ENCODE measurements around the gene NDUFB2. TPM values are rescaled to one million over a fixed set of nuclear protein-coding genes. Genes with fewer than 3 reads are reported as not detected.

NDUFB2 gene
- total RNA-seq (90.2 TPM), polyA plus RNA-seq (269 TPM)

- H3K4me1 ChIP-seq (ENCODE audit: insufficient read depth), result no peaks in the 10 kb centered on the region
- under 1% methylated on average over 82 of the region's 82 CpGs for WGBS
- H3K36me3 ChIP-seq (ENCODE audit: insufficient read depth), result no peaks in the 10 kb centered on the region
- H3K27ac ChIP-seq (ENCODE audit: low read depth), result peak within 1 kb of the TSS; percentile 80
- peak; percentile 77 for DNase-seq (ENCODE audit: extremely low spot score)
- H3K4me3 ChIP-seq (ENCODE audit: low read depth, low read length), result peak within 1 kb of the TSS; percentile 82
Observed at GRCh38 chr7:140696680-140697446, at the start of gene NDUFB2. NDUFB2 (plus strand) TSS chr7:140696708; CDS start chr7:140696745, 37 bp downstream.

GRCh38 chr7:140646931-140647647 lies 49.4 kb upstream of the NDUFB2 start:
- 19% methylated on average over 8 of the region's 8 CpGs for WGBS
- DNase-seq (ENCODE audit: extremely low spot score), result no peak
- Histone ChIP-seq H3K27ac (ENCODE audit: low read depth) (no peak overlapping the region), H3K36me3 (ENCODE audit: insufficient read depth) (no peaks in the 10 kb centered on the region), H3K4me1 (ENCODE audit: insufficient read depth) (no peaks in the 10 kb centered on the region), H3K4me3 (ENCODE audit: low read depth, low read length) (no peak overlapping the region)

GRCh38 chr7:140649556-140650205 lies 46.8 kb upstream of the NDUFB2 start:
- 84% methylated on average over 6 of the region's 6 CpGs for WGBS
- DNase-seq (ENCODE audit: extremely low spot score), result no peak
- Histone ChIP-seq H3K27ac (ENCODE audit: low read depth) (no peak overlapping the region), H3K36me3 (ENCODE audit: insufficient read depth) (no peaks in the 10 kb centered on the region), H3K4me3 (ENCODE audit: low read depth, low read length) (no peak overlapping the region), H3K4me1 (ENCODE audit: insufficient read depth) (no peaks in the 10 kb centered on the region)

- Histone ChIP-seq H3K36me3 (ENCODE audit: insufficient read depth) (no peaks in the 10 kb centered on the region), H3K4me1 (ENCODE audit: insufficient read depth) (no peaks in the 10 kb centered on the region), H3K27ac (ENCODE audit: low read depth) (no peak overlapping the region), H3K4me3 (ENCODE audit: low read depth, low read length) (no peak overlapping the region)
- DNase-seq (ENCODE audit: extremely low spot score), result no peak
- WGBS, result 85% methylated on average over 12 of the region's 12 CpGs
Observed at GRCh38 chr7:140650367-140650766, 46.1 kb upstream of the NDUFB2 start.

- WGBS, result 15% methylated on average over 15 of the region's 15 CpGs
- DNase-seq (ENCODE audit: extremely low spot score), result no peak
Observed at GRCh38 chr7:140653319-140654108, 43.0 kb upstream of the NDUFB2 start.

GRCh38 chr7:140654109-140654387 lies 42.5 kb upstream of the NDUFB2 start:
- no peaks in the 10 kb centered on the region for H3K4me1 ChIP-seq (ENCODE audit: insufficient read depth)
- H3K36me3 ChIP-seq (ENCODE audit: insufficient read depth), result no peaks in the 10 kb centered on the region
- H3K27ac ChIP-seq (ENCODE audit: low read depth), result no peak overlapping the region
- 53% methylated on average over 2 of the region's 2 CpGs for WGBS
- DNase-seq (ENCODE audit: extremely low spot score), result no peak
- H3K4me3 ChIP-seq (ENCODE audit: low read depth, low read length), result no peak overlapping the region

More at GRCh38 chr7:140653319-140654108, 43.0 kb upstream of the NDUFB2 start:
- no peak overlapping the region for H3K4me3 ChIP-seq (ENCODE audit: low read depth, low read length)
- no peaks in the 10 kb centered on the region for H3K36me3 ChIP-seq (ENCODE audit: insufficient read depth)
- no peak overlapping the region for H3K27ac ChIP-seq (ENCODE audit: low read depth)
- H3K4me1 ChIP-seq (ENCODE audit: insufficient read depth), result no peaks in the 10 kb centered on the region

GRCh38 chr7:140654661-140655060 lies 41.8 kb upstream of the NDUFB2 start:
- no peak for DNase-seq (ENCODE audit: extremely low spot score)
- WGBS, result 96% methylated on average over 4 of the region's 4 CpGs
- Histone ChIP-seq H3K27ac (ENCODE audit: low read depth) (no peak overlapping the region), H3K4me1 (ENCODE audit: insufficient read depth) (no peaks in the 10 kb centered on the region), H3K36me3 (ENCODE audit: insufficient read depth) (no peaks in the 10 kb centered on the region), H3K4me3 (ENCODE audit: low read depth, low read length) (no peak overlapping the region)

- DNase-seq (ENCODE audit: extremely low spot score), result no peak
- Histone ChIP-seq H3K4me1 (ENCODE audit: insufficient read depth) (no peaks in the 10 kb centered on the region), H3K36me3 (ENCODE audit: insufficient read depth) (no peaks in the 10 kb centered on the region), H3K27ac (ENCODE audit: low read depth) (peak overlapping the region; percentile 39), H3K4me3 (ENCODE audit: low read depth, low read length) (no peak overlapping the region)
- 90% methylated on average over 16 of the region's 16 CpGs for WGBS
Observed at GRCh38 chr7:140655511-140656408, 40.7 kb upstream of the NDUFB2 start.

- WGBS, result 58% methylated on average over 11 of the region's 11 CpGs
- no peak for DNase-seq (ENCODE audit: extremely low spot score)
- no peaks in the 10 kb centered on the region for H3K4me1 ChIP-seq (ENCODE audit: insufficient read depth)
- no peak overlapping the region for H3K4me3 ChIP-seq (ENCODE audit: low read depth, low read length)
- H3K36me3 ChIP-seq (ENCODE audit: insufficient read depth), result no peaks in the 10 kb centered on the region
- peak overlapping the region; percentile 14 for H3K27ac ChIP-seq (ENCODE audit: low read depth)
Observed at GRCh38 chr7:140656548-140657515, 39.7 kb upstream of the NDUFB2 start.

GRCh38 chr7:140657891-140658290 lies 38.6 kb upstream of the NDUFB2 start:
- WGBS, result 89% methylated on average over 9 of the region's 9 CpGs
- DNase-seq (ENCODE audit: extremely low spot score), result no peak
- H3K4me1 ChIP-seq (ENCODE audit: insufficient read depth), result no peaks in the 10 kb centered on the region
- no peak overlapping the region for H3K4me3 ChIP-seq (ENCODE audit: low read depth, low read length)
- H3K36me3 ChIP-seq (ENCODE audit: insufficient read depth), result no peaks in the 10 kb centered on the region
- no peak overlapping the region for H3K27ac ChIP-seq (ENCODE audit: low read depth)

GRCh38 chr7:140659856-140660255 lies 36.7 kb upstream of the NDUFB2 start:
- WGBS, result 45% methylated on average over 8 of the region's 8 CpGs
- no peak for DNase-seq (ENCODE audit: extremely low spot score)

GRCh38 chr7:140661124-140661523 lies 35.4 kb upstream of the NDUFB2 start:
- 35% methylated on average over 2 of the region's 2 CpGs for WGBS
- Histone ChIP-seq H3K36me3 (ENCODE audit: insufficient read depth) (no peaks in the 10 kb centered on the region), H3K4me1 (ENCODE audit: insufficient read depth) (no peaks in the 10 kb centered on the region), H3K27ac (ENCODE audit: low read depth) (no peak overlapping the region), H3K4me3 (ENCODE audit: low read depth, low read length) (no peak overlapping the region)
- no peak for DNase-seq (ENCODE audit: extremely low spot score)

More at GRCh38 chr7:140659856-140660255, 36.7 kb upstream of the NDUFB2 start:
- H3K36me3 ChIP-seq (ENCODE audit: insufficient read depth), result no peaks in the 10 kb centered on the region
- no peak overlapping the region for H3K27ac ChIP-seq (ENCODE audit: low read depth)
- H3K4me1 ChIP-seq (ENCODE audit: insufficient read depth), result no peaks in the 10 kb centered on the region
- no peak overlapping the region for H3K4me3 ChIP-seq (ENCODE audit: low read depth, low read length)

Data from urinary bladder (tissue), 4 donors.